ENCODE measurements around the gene ARSK.

ARSK gene

DNA sequence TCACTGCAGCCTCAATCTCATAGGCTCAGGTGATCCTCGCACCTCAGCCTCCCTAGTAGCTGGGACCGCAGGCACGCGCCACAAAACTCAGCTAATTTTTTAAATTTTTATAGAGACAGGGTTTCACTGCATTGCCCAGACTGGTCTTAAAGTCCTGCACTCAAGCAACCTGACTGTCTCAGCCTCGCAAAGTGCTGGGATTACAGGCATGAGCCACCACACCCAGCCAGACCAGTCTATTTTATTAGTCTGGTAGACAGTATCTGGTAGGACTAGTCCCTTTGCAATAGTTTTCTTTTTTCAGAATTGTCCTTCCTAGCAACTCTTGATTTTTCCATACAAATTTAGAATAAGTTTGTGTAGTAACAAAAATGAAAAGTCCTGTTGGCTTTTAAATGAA lies 50.9 kb downstream of the ARSK start:
- no peak overlapping the region for H2AFZ ChIP-seq (ENCODE audit: low read depth, low read length)
- H3K4me1 ChIP-seq (ENCODE audit: insufficient read depth, low read length): no peaks in the 10 kb centered on the region
- no peaks in the 10 kb centered on the region for H3K27me3 ChIP-seq (ENCODE audit: insufficient read depth, low read length, poor library complexity)
- H3K9me3 ChIP-seq (ENCODE audit: insufficient read depth, low read length, severe bottlenecking): no peaks in the 10 kb centered on the region
- H3K36me3 ChIP-seq (ENCODE audit: insufficient read depth, low read length): peaks cover 5% of the 10 kb centered on the region
- H3K27ac ChIP-seq (ENCODE audit: low read length): no peak overlapping the region
- DNase-seq (no peak), ATAC-seq (ENCODE audit: insufficient read depth, low read depth) (no peak)
- no peak overlapping the region for H3K4me3 ChIP-seq (ENCODE audit: low read depth in 1 of 2, low read length in 2 of 2)
- TF ChIP-seq, protein P1, sequence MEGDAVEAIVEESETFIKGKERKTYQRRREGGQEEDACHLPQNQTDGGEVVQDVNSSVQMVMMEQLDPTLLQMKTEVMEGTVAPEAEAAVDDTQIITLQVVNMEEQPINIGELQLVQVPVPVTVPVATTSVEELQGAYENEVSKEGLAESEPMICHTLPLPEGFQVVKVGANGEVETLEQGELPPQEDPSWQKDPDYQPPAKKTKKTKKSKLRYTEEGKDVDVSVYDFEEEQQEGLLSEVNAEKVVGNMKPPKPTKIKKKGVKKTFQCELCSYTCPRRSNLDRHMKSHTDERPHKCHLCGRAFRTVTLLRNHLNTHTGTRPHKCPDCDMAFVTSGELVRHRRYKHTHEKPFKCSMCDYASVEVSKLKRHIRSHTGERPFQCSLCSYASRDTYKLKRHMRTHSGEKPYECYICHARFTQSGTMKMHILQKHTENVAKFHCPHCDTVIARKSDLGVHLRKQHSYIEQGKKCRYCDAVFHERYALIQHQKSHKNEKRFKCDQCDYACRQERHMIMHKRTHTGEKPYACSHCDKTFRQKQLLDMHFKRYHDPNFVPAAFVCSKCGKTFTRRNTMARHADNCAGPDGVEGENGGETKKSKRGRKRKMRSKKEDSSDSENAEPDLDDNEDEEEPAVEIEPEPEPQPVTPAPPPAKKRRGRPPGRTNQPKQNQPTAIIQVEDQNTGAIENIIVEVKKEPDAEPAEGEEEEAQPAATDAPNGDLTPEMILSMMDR (IDR thresholded peaks at IDR 0.05; ENCODE audit: borderline replicate concordance, extremely low read depth, low read length, poor library complexity, severe bottlenecking): no peak
- no peak for TF ChIP-seq EZH2 (IDR thresholded peaks at IDR 0.05; ENCODE audit: borderline replicate concordance, low read depth, low read length, severe bottlenecking)
- H4K20me1 ChIP-seq (ENCODE audit: insufficient read depth, low read length): no peaks in the 10 kb centered on the region
- H3K9ac ChIP-seq (ENCODE audit: low read depth, low read length): no peak overlapping the region
- no peaks in the 10 kb centered on the region for H3K79me2 ChIP-seq (ENCODE audit: insufficient read depth, low read length)
- H3K4me2 ChIP-seq (ENCODE audit: insufficient read depth, low read length): no peak overlapping the region

DNA sequence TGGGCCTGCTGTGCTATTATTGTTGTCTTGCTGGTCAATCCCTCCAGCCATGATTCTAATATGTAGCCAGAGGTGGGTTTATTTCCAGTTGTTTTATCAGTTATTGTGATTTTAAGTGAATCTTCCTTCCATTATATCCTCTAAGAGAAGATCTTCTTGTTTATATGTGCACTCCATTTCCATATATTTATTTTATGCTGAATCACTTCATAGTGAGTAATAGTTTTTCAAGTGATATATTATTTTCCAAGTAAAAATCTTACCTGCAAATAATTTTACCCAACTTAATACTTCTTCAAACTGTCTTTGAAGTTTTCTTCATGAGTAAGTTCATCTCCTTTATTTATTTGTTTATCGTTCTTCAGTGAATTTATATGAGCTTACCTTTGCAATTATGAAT lies 51.5 kb downstream of the ARSK start:
- Histone ChIP-seq H3K36me3 (ENCODE audit: insufficient read depth, low read length) (peaks cover under 1% of the 10 kb centered on the region; the same call in 1 of the 2 replicates), H3K79me2 (ENCODE audit: insufficient read depth, low read length) (no peaks in the 10 kb centered on the region), H3K4me3 (ENCODE audit: low read depth in 1 of 2, low read length in 2 of 2) (no peak overlapping the region), H3K4me2 (ENCODE audit: insufficient read depth, low read length) (no peak overlapping the region), H3K9ac (ENCODE audit: low read depth, low read length) (no peak overlapping the region), H4K20me1 (ENCODE audit: insufficient read depth, low read length) (no peaks in the 10 kb centered on the region), H3K27me3 (ENCODE audit: insufficient read depth, low read length, poor library complexity) (no peaks in the 10 kb centered on the region), H3K27ac (ENCODE audit: low read length) (no peak overlapping the region), H2AFZ (ENCODE audit: low read depth, low read length) (no peak overlapping the region), H3K9me3 (ENCODE audit: insufficient read depth, low read length, severe bottlenecking) (no peaks in the 10 kb centered on the region), H3K4me1 (ENCODE audit: insufficient read depth, low read length) (no peaks in the 10 kb centered on the region)
- DNase-seq (no peak), ATAC-seq (ENCODE audit: insufficient read depth, low read depth) (no peak)
- TF ChIP-seq, protein P1 (IDR thresholded peaks at IDR 0.05; ENCODE audit: borderline replicate concordance, extremely low read depth, low read length, poor library complexity, severe bottlenecking): no peak
- TF ChIP-seq EZH2 (IDR thresholded peaks at IDR 0.05; ENCODE audit: borderline replicate concordance, low read depth, low read length, severe bottlenecking): no peak

DNA sequence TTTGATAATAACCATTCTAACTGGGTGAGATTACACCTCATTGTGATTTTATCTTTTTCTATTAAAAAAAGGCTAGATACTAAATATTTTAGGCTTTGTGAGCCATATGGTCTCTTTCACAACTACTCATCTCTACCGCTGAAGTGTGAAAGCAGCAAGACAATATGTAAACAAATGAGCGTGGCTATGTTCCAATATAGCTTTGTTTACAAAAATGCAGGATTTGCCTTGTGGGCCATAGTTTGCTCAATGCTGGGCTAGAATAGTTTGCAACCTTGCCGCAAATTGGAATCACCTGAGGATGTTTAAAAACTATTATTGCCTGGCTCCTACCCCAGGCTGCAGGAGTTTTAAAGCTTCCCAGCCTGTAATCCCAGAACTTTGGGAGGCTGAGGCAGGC lies 54.8 kb downstream of the ARSK start:
- Histone ChIP-seq H3K36me3 (ENCODE audit: insufficient read depth, low read length) (no peaks in the 10 kb centered on the region), H3K9ac (ENCODE audit: low read depth, low read length) (no peak overlapping the region), H3K4me2 (ENCODE audit: insufficient read depth, low read length) (no peak overlapping the region), H3K79me2 (ENCODE audit: insufficient read depth, low read length) (no peaks in the 10 kb centered on the region), H4K20me1 (ENCODE audit: insufficient read depth, low read length) (no peaks in the 10 kb centered on the region), H3K27me3 (ENCODE audit: insufficient read depth, low read length, poor library complexity) (no peaks in the 10 kb centered on the region), H3K27ac (ENCODE audit: low read length) (no peak overlapping the region), H2AFZ (ENCODE audit: low read depth, low read length) (no peak overlapping the region), H3K4me1 (ENCODE audit: insufficient read depth, low read length) (no peaks in the 10 kb centered on the region), H3K9me3 (ENCODE audit: insufficient read depth, low read length, severe bottlenecking) (peaks cover 11% of the 10 kb centered on the region), H3K4me3 (ENCODE audit: low read depth in 1 of 2, low read length in 2 of 2) (no peak overlapping the region)
- DNase-seq (no peak), ATAC-seq (ENCODE audit: insufficient read depth, low read depth) (no peak)
- TF ChIP-seq, protein P1 (IDR thresholded peaks at IDR 0.05; ENCODE audit: borderline replicate concordance, extremely low read depth, low read length, poor library complexity, severe bottlenecking): no peak
- TF ChIP-seq EZH2 (IDR thresholded peaks at IDR 0.05; ENCODE audit: borderline replicate concordance, low read depth, low read length, severe bottlenecking): no peak

DNA sequence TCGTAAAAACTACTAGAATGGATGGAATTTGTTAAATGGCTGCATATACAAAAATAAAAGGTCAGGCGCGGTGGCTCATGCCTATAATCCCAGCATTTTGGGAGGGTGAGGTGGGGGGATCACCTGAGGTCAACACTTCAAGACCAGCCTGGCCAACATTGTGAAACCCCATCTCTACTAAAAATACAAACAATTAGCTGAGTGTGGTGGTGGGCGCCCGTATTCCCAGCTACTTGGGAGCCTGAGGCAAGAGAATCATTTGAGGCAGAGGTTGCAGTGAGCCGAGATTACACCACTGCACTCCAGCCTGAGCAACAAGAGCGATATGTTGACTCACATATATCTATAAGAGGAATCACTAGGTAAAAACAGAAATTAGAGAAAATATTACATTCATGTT lies 55.6 kb downstream of the ARSK start:
- no peaks in the 10 kb centered on the region for H3K79me2 ChIP-seq (ENCODE audit: insufficient read depth, low read length)
- H3K36me3 ChIP-seq (ENCODE audit: insufficient read depth, low read length): no peaks in the 10 kb centered on the region
- no peak overlapping the region for H3K4me3 ChIP-seq (ENCODE audit: low read depth in 1 of 2, low read length in 2 of 2)
- DNase-seq (no peak), ATAC-seq (ENCODE audit: insufficient read depth, low read depth) (no peak)
- H2AFZ ChIP-seq (ENCODE audit: low read depth, low read length): no peak overlapping the region
- no peaks in the 10 kb centered on the region for H3K27me3 ChIP-seq (ENCODE audit: insufficient read depth, low read length, poor library complexity)
- H4K20me1 ChIP-seq (ENCODE audit: insufficient read depth, low read length): no peaks in the 10 kb centered on the region
- no peak overlapping the region for H3K4me2 ChIP-seq (ENCODE audit: insufficient read depth, low read length)
- TF ChIP-seq EZH2 (IDR thresholded peaks at IDR 0.05; ENCODE audit: borderline replicate concordance, low read depth, low read length, severe bottlenecking): no peak
- TF ChIP-seq, protein P1 (IDR thresholded peaks at IDR 0.05; ENCODE audit: borderline replicate concordance, extremely low read depth, low read length, poor library complexity, severe bottlenecking): no peak
- H3K9me3 ChIP-seq (ENCODE audit: insufficient read depth, low read length, severe bottlenecking): peaks cover 11% of the 10 kb centered on the region
- H3K27ac ChIP-seq (ENCODE audit: low read length): no peak overlapping the region
- no peaks in the 10 kb centered on the region for H3K4me1 ChIP-seq (ENCODE audit: insufficient read depth, low read length)
- H3K9ac ChIP-seq (ENCODE audit: low read depth, low read length): no peak overlapping the region
